Stimulated activated CD8-positive, alpha-beta memory T cell treated with anti-CD3 and anti-CD28 coated beads, Interleukin-12 subunit alpha, Interleukin-12 subunit beta, amount 100 ng/mL, for 1 hour (primary cell): ENCODE measurements around the gene EI24.

ENCODE experiments used
- DNase-seq: peaks from one replicate; pipeline ENCODE4 v3.0.0-alpha.2; 2020; ENCODE audit warnings: low read depth

Gene EI24

GRCh38 chr11:125579811-125580210 is 10.5 kb downstream of the EI24 start:
- DNase-seq = no peak

DNA sequence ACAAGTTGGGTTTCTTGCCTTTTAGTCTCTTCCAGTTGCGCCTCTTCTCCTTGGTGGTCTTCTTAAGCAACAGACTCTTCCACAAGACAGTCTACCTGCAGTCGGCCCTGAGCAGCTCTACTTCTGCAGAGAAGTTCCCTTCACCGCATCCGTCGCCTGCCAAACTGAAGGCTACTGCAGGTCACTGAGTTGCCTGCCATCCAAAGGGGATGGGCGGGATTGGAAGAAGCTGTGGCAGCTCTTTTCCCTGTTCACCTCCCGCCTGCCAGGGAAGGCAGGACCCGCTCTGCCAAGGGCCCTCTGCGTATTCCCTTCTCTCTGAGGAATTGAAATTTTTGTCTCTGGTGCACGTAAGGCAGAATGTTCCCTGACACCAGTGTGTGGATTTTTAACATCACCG is 14.2 kb downstream of the EI24 start:
- no peak for DNase-seq

DNA sequence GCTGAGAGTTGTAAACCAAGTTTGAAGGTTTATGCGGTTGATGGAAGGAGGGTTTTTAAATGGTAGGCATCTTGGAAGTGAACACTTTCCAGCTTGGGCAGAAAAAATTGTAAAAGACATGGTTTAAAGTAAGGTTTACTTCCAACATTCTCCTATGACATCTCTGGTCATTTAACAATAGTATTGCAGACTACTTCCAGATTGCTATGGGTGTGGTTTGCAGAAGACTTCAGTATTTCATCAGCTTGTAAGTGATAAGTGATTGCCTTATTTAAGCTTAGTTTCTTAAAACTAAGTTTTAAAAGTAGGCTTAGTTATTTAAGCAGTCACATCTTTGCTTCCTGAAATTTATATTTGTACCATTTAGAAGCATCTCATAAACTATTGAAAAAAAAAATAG is 16.2 kb downstream of the EI24 start:
- no peak for DNase-seq

DNA sequence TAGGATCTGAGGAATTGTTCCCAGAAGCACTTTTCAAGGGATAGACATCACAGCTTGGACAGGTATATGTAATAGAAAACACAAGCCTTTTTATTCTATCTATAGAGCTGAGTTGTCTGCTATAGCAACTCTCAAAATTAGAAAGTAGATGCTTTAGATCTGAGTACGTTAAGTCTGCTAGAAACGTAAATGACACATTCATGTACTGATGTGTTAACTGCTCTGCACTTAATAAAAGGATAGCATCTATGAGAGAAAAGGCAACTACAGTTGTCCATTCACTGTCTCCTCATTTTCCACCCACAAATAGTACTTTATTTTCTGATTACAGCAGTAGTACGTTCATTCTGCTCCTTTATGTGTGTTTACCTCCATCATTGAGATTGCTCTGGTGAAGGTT is 17.3 kb downstream of the EI24 start:
- no peak for DNase-seq

- no peak for DNase-seq
Measured at GRCh38 chr11:125587480-125587879, 18.2 kb downstream of the EI24 start.

DNA sequence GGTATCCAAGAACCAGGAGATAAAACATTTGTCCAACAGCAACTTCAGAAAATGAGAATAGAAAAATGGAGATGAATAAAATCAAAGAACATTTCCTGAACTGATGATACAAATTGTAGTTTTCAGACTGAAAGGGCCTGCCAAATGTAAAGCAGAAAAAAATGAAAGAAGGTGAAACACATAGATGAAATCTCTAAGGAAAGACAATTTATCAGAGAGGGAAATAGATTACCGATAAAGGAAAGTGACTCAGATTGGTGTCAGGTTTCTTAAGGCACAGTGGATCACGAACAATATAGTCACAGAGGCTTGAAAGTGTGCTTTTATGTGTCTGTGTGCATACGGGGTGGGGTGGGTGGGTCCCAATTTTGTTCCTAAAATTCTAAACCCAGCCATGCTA is 19.2 kb downstream of the EI24 start:
- no peak for DNase-seq

DNA sequence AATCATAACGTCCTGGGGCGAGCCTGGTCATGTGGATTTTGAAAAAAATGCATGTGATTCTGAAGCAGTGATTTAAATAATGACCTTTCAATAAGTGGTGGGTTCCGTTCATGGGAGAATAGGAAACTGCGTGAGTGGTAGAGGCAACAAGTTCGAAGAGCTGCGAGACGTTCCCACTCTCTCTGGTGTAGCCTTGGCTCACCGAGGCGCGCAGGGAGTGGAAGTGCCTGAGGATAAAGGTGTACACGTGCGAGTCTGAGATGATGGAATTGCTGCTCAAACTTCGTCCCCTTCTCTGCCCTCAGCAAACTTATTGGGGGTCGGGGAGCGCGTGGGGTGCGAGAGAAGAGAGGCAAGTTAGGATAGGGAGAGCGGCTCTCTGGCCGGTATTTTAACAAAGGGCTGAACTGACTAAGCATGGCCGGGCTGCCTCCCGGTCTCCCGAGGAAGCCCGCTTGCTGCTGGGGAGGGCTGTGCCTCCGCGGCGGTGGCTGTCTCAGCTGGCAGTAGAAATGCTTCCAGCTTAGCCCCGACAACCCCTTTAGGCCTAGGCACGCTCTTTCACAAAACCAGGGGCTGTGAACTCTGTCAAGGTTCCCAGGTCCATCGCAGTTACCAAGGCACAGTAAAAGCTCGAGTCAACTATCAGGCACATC is 22.5 kb downstream of the EI24 start:
- no peak for DNase-seq

DNA sequence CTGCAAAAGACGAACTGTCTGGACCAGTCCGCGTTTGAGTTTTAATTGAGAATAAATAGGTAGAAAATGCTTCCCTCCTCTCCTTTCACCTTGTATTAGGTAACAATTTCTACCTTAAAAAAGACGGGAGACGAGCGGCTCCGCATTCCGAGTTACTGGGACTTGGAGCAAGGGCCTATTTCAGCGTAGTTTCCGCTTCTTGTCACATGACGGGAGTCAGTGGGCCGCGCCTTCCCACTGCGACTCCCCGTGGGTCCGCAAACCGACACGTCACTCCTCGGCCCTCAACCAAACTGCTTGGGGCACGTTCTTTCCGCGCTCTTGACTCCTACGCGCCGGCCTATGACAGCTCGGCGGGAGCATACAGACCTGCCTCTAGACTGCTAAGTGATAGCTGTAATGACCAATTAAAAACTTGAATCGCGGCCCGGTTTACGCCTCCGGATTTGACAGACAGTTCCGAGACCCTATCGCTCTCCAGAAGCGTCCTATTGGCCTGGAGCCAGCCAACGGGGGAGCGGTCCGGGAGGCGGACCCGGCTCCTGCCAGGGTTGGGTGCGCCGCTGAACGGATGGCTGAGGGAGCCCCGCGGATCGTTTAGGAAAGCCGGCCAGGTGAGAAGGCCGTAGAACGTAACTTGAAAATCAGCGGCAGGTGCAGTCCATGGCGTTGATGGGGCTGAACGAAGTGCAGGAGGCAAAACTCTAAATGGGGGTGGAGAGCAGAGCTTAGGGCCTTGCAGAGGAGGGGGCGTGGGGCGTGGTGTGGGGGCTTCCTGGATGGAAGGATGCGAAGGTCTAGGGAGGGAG is 23.2 kb downstream of the EI24 start, which contains the start of gene STT3A:
Gene STT3A, plus strand, starts transcription at position 548 of the 809 bp plus-strand sequence. CDS start 3,064 bp downstream, outside the sequence.
- peak; percentile 97 for DNase-seq

GRCh38 chr11:125593114-125593820 is 24.0 kb downstream of the EI24 start:
- no peak for DNase-seq

GRCh38 chr11:125594958-125595357 is 25.7 kb downstream of the EI24 start:
- no peak for DNase-seq

- no peak for DNase-seq
Measured at GRCh38 chr11:125600663-125601062, 31.4 kb downstream of the EI24 start.

GRCh38 chr11:125603207-125603606 is 33.9 kb downstream of the EI24 start:
- no peak for DNase-seq

DNA sequence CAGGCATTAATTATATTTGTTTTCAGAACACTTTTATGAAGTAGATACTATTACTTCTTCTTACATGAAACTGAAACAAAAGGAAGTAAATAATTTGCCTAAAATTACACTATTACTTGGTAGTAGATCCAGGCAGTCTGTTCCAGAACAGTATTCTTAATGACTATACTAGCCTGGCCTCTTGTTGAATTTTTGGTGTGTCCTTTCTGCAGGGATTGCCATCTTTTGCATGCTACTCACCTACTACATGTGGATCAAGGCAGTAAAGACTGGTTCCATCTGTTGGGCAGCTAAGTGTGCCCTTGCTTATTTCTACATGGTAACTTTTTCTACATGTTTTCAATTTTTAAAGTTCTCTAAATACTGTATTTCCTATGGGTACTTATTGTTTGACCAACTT is 36.1 kb downstream of the EI24 start:
- DNase-seq = no peak

GRCh38 chr11:125609545-125609944 is 40.3 kb downstream of the EI24 start:
- no peak for DNase-seq

- no peak for DNase-seq
Measured at GRCh38 chr11:125618383-125618782, 49.1 kb downstream of the EI24 start.

DNA sequence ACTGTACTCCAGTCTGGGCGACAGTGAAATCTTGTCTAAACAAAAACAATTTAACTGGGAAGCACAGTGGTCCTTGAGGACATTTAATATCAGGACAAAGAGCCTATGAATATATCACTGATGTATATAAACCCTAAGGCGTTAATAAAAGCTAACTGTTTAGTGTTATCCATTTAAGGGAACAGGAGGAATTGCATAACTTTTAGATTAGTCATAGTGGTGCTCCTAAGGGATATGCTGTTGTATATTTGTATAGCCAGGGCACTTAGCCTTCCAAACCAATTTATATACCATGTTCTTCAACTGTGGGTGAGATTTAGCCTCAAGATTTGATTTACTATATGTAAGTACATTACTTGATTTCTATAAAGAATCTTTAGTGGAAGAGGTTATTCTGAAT is 52.7 kb downstream of the EI24 start:
- no peak for DNase-seq

GRCh38 chr11:125623064-125623463 is 53.8 kb downstream of the EI24 start:
- DNase-seq = no peak

GRCh38 chr11:125624756-125625213 is 55.5 kb downstream of the EI24 start, which contains the start of gene CHEK1:
CHEK1 (plus strand) TSS chr11:125625163; CDS start chr11:125626769, 1,606 bp downstream.
- no peak for DNase-seq

GRCh38 chr11:125625225-125625629 is 56.0 kb downstream of the EI24 start:
- DNase-seq = no peak

GRCh38 chr11:125625630-125626287 is 56.5 kb downstream of the EI24 start:
- DNase-seq = peak; percentile 76

DNA sequence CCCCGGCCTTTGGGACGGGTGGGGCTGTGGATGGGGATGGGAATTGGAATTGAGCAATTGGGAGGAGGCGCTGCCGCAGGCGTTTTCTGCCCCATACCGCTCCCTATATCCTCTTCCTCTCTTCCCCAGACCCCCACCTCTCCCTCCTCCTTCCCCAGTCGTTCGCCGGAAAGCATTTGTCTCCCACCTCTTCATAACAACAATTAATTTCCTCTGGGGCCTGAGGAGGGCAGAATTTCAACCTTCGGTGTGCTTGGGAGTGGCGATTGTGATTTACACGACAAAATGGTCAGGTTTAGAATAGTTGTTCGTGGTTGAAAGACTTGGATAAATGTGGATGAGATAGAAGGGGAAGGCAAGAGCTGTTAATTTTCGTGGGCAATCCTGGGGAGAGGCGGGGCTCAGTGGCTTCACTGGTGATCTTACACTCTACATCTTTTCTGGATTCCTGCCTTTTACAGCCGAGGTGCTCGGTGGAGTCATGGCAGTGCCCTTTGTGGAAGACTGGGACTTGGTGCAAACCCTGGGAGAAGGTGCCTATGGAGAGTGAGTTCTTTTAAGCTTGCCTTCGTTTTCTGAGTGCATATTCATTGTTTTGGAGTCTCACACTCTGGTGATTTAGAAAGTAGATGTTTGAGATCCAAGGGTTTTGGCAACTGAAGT is 57.1 kb downstream of the EI24 start:
- DNase-seq = no peak
